Activated CD8-positive, alpha-beta T cell treated with anti-CD3 and anti-CD28 coated beads, Interleukin-2, amount 10 ng/mL, durations not matched to agents 7 days and 5 days (primary cell): Measurements from ENCODE around the gene HNRNPU. TPM values are rescaled to one million over a fixed set of nuclear protein-coding genes. Genes with fewer than 3 reads are reported as not detected.

Experiments
- ATAC-seq: fragments of 150-1000 bp; cut with Tn5 transposase; one replicate; pipeline ENCODE4 v1.10.0; 2021; ENCODE audit warnings: moderate library complexity
- CTCF ChIA-PET: fragments of 350-600 bp; sonication (Branson Sonifier 250); formaldehyde crosslinking; loops from one replicate; lab custom pipeline; 2021; ENCODE audit warnings: antibody characterized with exemption; lab: Charles Lee
- POLR2A ChIA-PET: fragments of 350-600 bp; sonication (Branson Sonifier 250); formaldehyde crosslinking; loops from one replicate; lab custom pipeline; 2021; ENCODE audit warnings: antibody characterized with exemption; lab: Charles Lee
- DNase-seq: peaks from one replicate; pipeline ENCODE4 v3.0.0-alpha.2; 2020
- H3K27ac Mint-ChIP-seq: one replicate; pipeline ENCODE4 v1.8.0; 2021; ENCODE audit warnings: mild to moderate bottlenecking, mixed read lengths
- H3K27me3 Mint-ChIP-seq: one replicate; pipeline ENCODE4 v1.8.0; 2021; ENCODE audit warnings: low read depth, mixed read lengths
- H3K36me3 Mint-ChIP-seq: one replicate; pipeline ENCODE4 v1.8.0; 2021; ENCODE audit warnings: low read depth, mixed read lengths
- H3K4me1 Mint-ChIP-seq: one replicate; pipeline ENCODE4 v1.8.0; 2021; ENCODE audit warnings: low read depth, mixed read lengths
- H3K4me3 Mint-ChIP-seq: one replicate; pipeline ENCODE4 v1.8.0; 2021; ENCODE audit warnings: mild to moderate bottlenecking, mixed read lengths
- H3K9me3 Mint-ChIP-seq: one replicate; pipeline ENCODE4 v1.8.0; 2022; ENCODE audit warnings: mixed read lengths; ENCODE audit not compliant: insufficient read depth
- total RNA-seq, 2 experiments: library from RNA; stranded (reverse); gene quantifications; one replicate each; pipeline ENCODE4 v1.2.3, GENCODE V29; 2021

Gene HNRNPU
- total RNA-seq, 2 experiments from 2014 or later: 432 to 435 TPM

- Mint-ChIP-seq H3K4me3 (no peak overlapping the region), H3K27me3 (no peaks in the 10 kb centered on the region), H3K27ac (no peak overlapping the region), H3K4me1 (no peaks in the 10 kb centered on the region), H3K9me3 (no peaks in the 10 kb centered on the region), H3K36me3 (no peaks in the 10 kb centered on the region)
- ChIA-PET CTCF (no interaction called here), POLR2A (interaction anchor here (0.8 kb wide), 1 partner anchor 12 kb away, joined by 3 read pairs; no protein-coding TSS in a partner anchor)
- ATAC-seq (no peak), DNase-seq (no peak)
Observed at GRCh38 chr1:244874974-244875579, 10.7 kb upstream of the HNRNPU start.

- Mint-ChIP-seq H3K4me1 (peaks cover 15% of the 10 kb centered on the region), H3K27me3 (no peaks in the 10 kb centered on the region), H3K4me3 (no peak overlapping the region), H3K36me3 (no peaks in the 10 kb centered on the region), H3K27ac (no peak overlapping the region), H3K9me3 (no peaks in the 10 kb centered on the region)
- POLR2A ChIA-PET: interaction anchor here (0.7 kb wide), 1 partner anchor 99 kb away, joined by 3 read pairs; no protein-coding TSS in a partner anchor
- ATAC-seq (no peak), DNase-seq (no peak)
- CTCF ChIA-PET: no interaction called here
Observed at GRCh38 chr1:244869950-244870349, 5.6 kb upstream of the HNRNPU start.

- CTCF ChIA-PET: interaction anchor here (1.3 to 1.6 kb wide), 2 partner anchors 68 to 173 kb away, joined by 4 to 5 read pairs; no protein-coding TSS in a partner anchor
- POLR2A ChIA-PET: interaction anchor here (0.7 kb wide), 1 partner anchor 99 kb away, joined by 3 read pairs; no protein-coding TSS in a partner anchor
- DNase-seq (no peak), ATAC-seq (no peak)
- no peak overlapping the region for H3K4me3 Mint-ChIP-seq
- H3K36me3 Mint-ChIP-seq: no peaks in the 10 kb centered on the region
- H3K27ac Mint-ChIP-seq: no peak overlapping the region
- H3K4me1 Mint-ChIP-seq: peaks cover 17% of the 10 kb centered on the region
- no peaks in the 10 kb centered on the region for H3K9me3 Mint-ChIP-seq
- no peaks in the 10 kb centered on the region for H3K27me3 Mint-ChIP-seq
Observed at GRCh38 chr1:244869364-244869827, 5.1 kb upstream of the HNRNPU start.

- Mint-ChIP-seq H3K4me1 (peaks cover 17% of the 10 kb centered on the region), H3K27me3 (no peaks in the 10 kb centered on the region), H3K4me3 (no peak overlapping the region), H3K36me3 (peaks cover 4% of the 10 kb centered on the region), H3K9me3 (no peaks in the 10 kb centered on the region), H3K27ac (no peak overlapping the region)
- ChIA-PET POLR2A (no interaction called here), CTCF (interaction anchor here (1.3 to 1.6 kb wide), 2 partner anchors 67 to 174 kb away, joined by 4 to 5 read pairs; no protein-coding TSS in a partner anchor)
- ATAC-seq: no peak
- DNase-seq: no peak
Observed at GRCh38 chr1:244868484-244869363, 4.4 kb upstream of the HNRNPU start.

- DNase-seq: no peak
- ChIA-PET POLR2A (interaction anchor here (3.7 to 6.6 kb wide), 2 partner anchors 31 to 103 kb away, joined by 39 to 180 read pairs; partner anchors contain the start of gene COX20), CTCF (interaction anchor here (1.1 to 6.8 kb wide), 2 partner anchors 103 to 176 kb away, joined by 3 to 39 read pairs; no protein-coding TSS in a partner anchor)
- H3K9me3 Mint-ChIP-seq: no peaks in the 10 kb centered on the region
- peaks cover 18% of the 10 kb centered on the region for H3K36me3 Mint-ChIP-seq
- H3K4me1 Mint-ChIP-seq: peaks cover 21% of the 10 kb centered on the region
- no peak for ATAC-seq
- no peaks in the 10 kb centered on the region for H3K27me3 Mint-ChIP-seq
- H3K4me3 Mint-ChIP-seq: no peak overlapping the region
- H3K27ac Mint-ChIP-seq: no peak overlapping the region
Observed at GRCh38 chr1:244866355-244866754, 2.0 kb upstream of the HNRNPU start.

- CTCF ChIA-PET: interaction anchor here (1.1 to 6.8 kb wide), 6 partner anchors 12 to 262 kb away, joined by 3 to 39 read pairs (median 4); no protein-coding TSS in a partner anchor
- Mint-ChIP-seq H3K27me3 (no peaks in the 10 kb centered on the region), H3K36me3 (peaks cover 23% of the 10 kb centered on the region), H3K4me1 (peaks cover 27% of the 10 kb centered on the region), H3K4me3 (peak overlapping the region; percentile 93), H3K9me3 (no peaks in the 10 kb centered on the region), H3K27ac (no peak overlapping the region)
- POLR2A ChIA-PET: interaction anchor here (1.5 to 6.6 kb wide), 4 partner anchors 13 to 107 kb away, joined by 6 to 180 read pairs (median 46); partner anchors contain the start of gene COX20
- no peak for DNase-seq
- no peak for ATAC-seq
Observed at GRCh38 chr1:244865820-244866219, 1.5 kb upstream of the HNRNPU start.

- Mint-ChIP-seq H3K27me3 (no peaks in the 10 kb centered on the region), H3K4me3 (peak overlapping the region; percentile 93), H3K4me1 (peaks cover 33% of the 10 kb centered on the region), H3K9me3 (no peaks in the 10 kb centered on the region), H3K36me3 (peaks cover 31% of the 10 kb centered on the region), H3K27ac (peak overlapping the region; percentile 96)
- ChIA-PET CTCF (interaction anchor here (0.9 to 6.8 kb wide), 10 partner anchors 11 to 261 kb away, joined by 3 to 39 read pairs (median 4); partner anchors contain the start of gene COX20), POLR2A (interaction anchor here (0.6 to 6.6 kb wide), 10 partner anchors 11 to 522 kb away, joined by 3 to 180 read pairs (median 16); partner anchors contain the start of genes CATSPERE and COX20)
- no peak for DNase-seq
- ATAC-seq: no peak
Observed at GRCh38 chr1:244865028-244865371, 657 bp upstream of the HNRNPU start.

- Mint-ChIP-seq H3K27ac (peak overlapping the region; percentile 96), H3K4me3 (peak overlapping the region; percentile 93), H3K9me3 (no peaks in the 10 kb centered on the region), H3K36me3 (peaks cover 42% of the 10 kb centered on the region), H3K4me1 (peaks cover 43% of the 10 kb centered on the region), H3K27me3 (no peaks in the 10 kb centered on the region)
- DNase-seq: no peak
- ChIA-PET POLR2A (interaction anchor here (1.0 to 6.6 kb wide), 20 partner anchors 9 to 1609 kb away, joined by 3 to 180 read pairs (median 8); partner anchors contain the start of genes CATSPERE, CEP170, COX20 and DESI2), CTCF (interaction anchor here (0.8 to 6.8 kb wide), 10 partner anchors 8 to 179 kb away, joined by 3 to 39 read pairs (median 7); partner anchors contain the start of gene COX20)
- ATAC-seq: peak; percentile 1
Observed at GRCh38 chr1:244863491-244864252, 671 bp downstream of the HNRNPU start.

- ATAC-seq: peak; percentile 59
- peaks cover 50% of the 10 kb centered on the region for H3K4me1 Mint-ChIP-seq
- H3K27ac Mint-ChIP-seq: peak overlapping the region; percentile 95
Observed at GRCh38 chr1:244862699-244863490, 1.4 kb downstream of the HNRNPU start.

GRCh38 chr1:244862354-244862698, 2.0 kb downstream of the HNRNPU start:
- Mint-ChIP-seq H3K9me3 (no peaks in the 10 kb centered on the region), H3K36me3 (peaks cover 56% of the 10 kb centered on the region), H3K27ac (peak overlapping the region; percentile 95), H3K4me3 (peak overlapping the region; percentile 93), H3K27me3 (no peaks in the 10 kb centered on the region), H3K4me1 (peaks cover 56% of the 10 kb centered on the region)
- CTCF ChIA-PET: interaction anchor here (0.8 to 6.8 kb wide), 7 partner anchors 12 to 180 kb away, joined by 3 to 39 read pairs (median 6); partner anchors contain the start of gene COX20
- POLR2A ChIA-PET: interaction anchor here (1.8 to 6.6 kb wide), 7 partner anchors 8 to 111 kb away, joined by 7 to 180 read pairs (median 24); partner anchors contain the start of gene COX20
- DNase-seq (no peak), ATAC-seq (no peak)

More at GRCh38 chr1:244862699-244863490, 1.4 kb downstream of the HNRNPU start:
- CTCF ChIA-PET: interaction anchor here (1.0 to 6.8 kb wide), 9 partner anchors 7 to 180 kb away, joined by 4 to 39 read pairs (median 6); partner anchors contain the start of gene COX20
- Mint-ChIP-seq H3K9me3 (no peaks in the 10 kb centered on the region), H3K36me3 (peaks cover 50% of the 10 kb centered on the region), H3K27me3 (no peaks in the 10 kb centered on the region), H3K4me3 (peak overlapping the region; percentile 93)
- POLR2A ChIA-PET: interaction anchor here (0.6 to 6.6 kb wide), 20 partner anchors 9 to 1608 kb away, joined by 3 to 180 read pairs (median 8); partner anchors contain the start of genes CEP170, COX20 and DESI2
- DNase-seq: peak; percentile 95
